ENCODE data around the gene B4GALNT3.

DNA sequence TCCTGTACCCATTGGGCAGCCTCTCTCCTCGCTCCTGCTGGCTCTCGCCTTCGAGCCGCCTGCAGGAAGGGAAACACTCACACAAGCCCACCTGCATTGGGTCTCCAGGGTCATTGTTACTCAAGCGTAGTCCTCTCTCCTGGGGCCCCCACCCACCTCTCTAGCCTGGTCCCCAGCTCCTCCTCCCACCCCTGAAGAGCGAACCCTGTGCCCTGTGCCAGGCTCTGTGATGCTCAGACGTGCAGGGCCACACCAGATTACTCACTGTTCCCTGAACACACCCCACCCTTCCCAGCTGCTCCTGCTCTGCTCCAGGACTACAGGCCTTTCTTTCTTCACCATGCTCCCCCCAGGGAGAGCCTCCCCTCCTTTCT lies 115.4 kb downstream of the B4GALNT3 start:
- no peak for TF ChIP-seq CTCF (IDR thresholded peaks at IDR 0.05)
- no peak for TF ChIP-seq POLR2A (IDR thresholded peaks at IDR 0.05)
- TF ChIP-seq EP300 (IDR thresholded peaks at IDR 0.05) = no peak

All from tibial nerve (tissue), 4 donors.